Endothelial cell of umbilical vein (primary cell): ENCODE measurements around the gene ADAM33. TPM values are rescaled to one million over a fixed set of nuclear protein-coding genes. Genes with fewer than 3 reads are reported as not detected.

Source experiments
- BruUV-seq: library from RNA; stranded (reverse); fragments of 400-500 nt; replicated peaks from 2 replicates; lab custom pipeline; 2021; lab: Mats Ljungman, UMichigan
- CTCF ChIA-PET: fragments of 300-600, 350-600 bp; sonication (Branson Sonifier 250); formaldehyde crosslinking; loops from one replicate; lab custom pipeline; 2021; ENCODE audit warnings: antibody characterized with exemption, inconsistent platforms; lab: Charles Lee
- POLR2A ChIA-PET: fragments of 300-600, 350-600 bp; sonication (Branson Sonifier 250); formaldehyde crosslinking; loops from one replicate; lab custom pipeline; 2021; ENCODE audit warnings: antibody characterized with exemption, inconsistent platforms; lab: Charles Lee
- DNase-seq: peaks from one replicate; pipeline ENCODE4 v3.0.0-alpha.2; 2011; ENCODE audit warnings: low read depth, low spot score
- FAIRE-seq: peaks from 2 replicates; lab custom pipeline; 2011; peaks lifted over from hg19 to GRCh38; lab: Jason Lieb, UNC
- H2AFZ ChIP-seq: 2 replicates; pipeline ENCODE4 v1.6.0; 2012; ENCODE audit warnings: low read depth, low read length, control low read depth, inconsistent platforms
- H3K27ac ChIP-seq: 2 replicates; pipeline ENCODE4 v1.5.1; 2011; ENCODE audit warnings: low read depth, mild to moderate bottlenecking, control low read depth, low read length, moderate library complexity; ENCODE audit not compliant: insufficient read depth
- H3K27me3 ChIP-seq, 2 experiments: 2 replicates each; pipeline versions ENCODE4 v1.6.0 to v1.6.1; 2011; ENCODE audit warnings: low read length in 2 of 2, mixed read lengths in 1 of 2; ENCODE audit not compliant: control insufficient read depth in 2 of 2, insufficient read depth in 2 of 2
- H3K36me3 ChIP-seq, 2 experiments: 2 replicates in 1 of 2; 3 replicates in 1 of 2; pipeline ENCODE4 v1.5.1; 2011; ENCODE audit warnings: low read length in 2 of 2, mild to moderate bottlenecking in 1 of 2, moderate library complexity in 1 of 2; ENCODE audit not compliant: control insufficient read depth in 2 of 2, insufficient read depth in 2 of 2; ENCODE audit errors: extremely low read depth in 1 of 2
- H3K4me1 ChIP-seq: 3 replicates; pipeline ENCODE4 v1.5.1; 2011; ENCODE audit warnings: mild to moderate bottlenecking, low read length; ENCODE audit not compliant: control insufficient read depth, insufficient read depth; ENCODE audit errors: extremely low read depth
- H3K4me2 ChIP-seq: 2 replicates; pipeline ENCODE4 v1.6.1; 2011; ENCODE audit warnings: low read length, control low read depth, mixed read lengths; ENCODE audit not compliant: insufficient read depth
- H3K4me3 ChIP-seq, 3 experiments: fragments of 200-600 bp in 1 of 3; sonication (generic), shearing (Covaris generic) in 1 of 3; replicated peaks in 1 of 3; 2 replicates each; pipeline ENCODE4 v1.5.1; 2011 to 2016; ENCODE audit warnings: control low read depth in 3 of 3, low read length in 3 of 3, mild to moderate bottlenecking in 2 of 3, inconsistent platforms in 1 of 3, low read depth in 1 of 3, moderate library complexity in 1 of 3; ENCODE audit not compliant: insufficient read depth in 1 of 3
- H3K79me2 ChIP-seq: 2 replicates; pipeline ENCODE4 v1.6.0; 2012; ENCODE audit warnings: low read length, inconsistent platforms; ENCODE audit not compliant: control insufficient read depth, insufficient read depth
- H3K9ac ChIP-seq: replicated peaks from 2 replicates; pipeline ENCODE3; 2011; ENCODE audit warnings: low read length, control low read depth; ENCODE audit not compliant: insufficient read depth; ENCODE audit errors: extremely low read depth
- H3K9me1 ChIP-seq: replicated peaks from 3 replicates; pipeline ENCODE4 v1.6.0; 2011; ENCODE audit warnings: mild to moderate bottlenecking, low read length; ENCODE audit not compliant: control insufficient read depth, insufficient read depth; ENCODE audit errors: extremely low read depth
- H3K9me3 ChIP-seq: replicated peaks from 2 replicates; pipeline ENCODE4 v1.5.1; 2012; ENCODE audit warnings: low read length, inconsistent platforms; ENCODE audit not compliant: control insufficient read depth, insufficient read depth
- H4K20me1 ChIP-seq: replicated peaks from 2 replicates; pipeline ENCODE3; 2011; ENCODE audit warnings: mild to moderate bottlenecking, low read length; ENCODE audit not compliant: control insufficient read depth, insufficient read depth; ENCODE audit errors: extremely low read depth
- EZH2 ChIP-seq: IDR thresholded peaks from 2 replicates; pipeline ENCODE4 v1.6.1; 2012; ENCODE audit warnings: borderline replicate concordance, low read depth, mild to moderate bottlenecking, moderate library complexity, low read length, inconsistent platforms; ENCODE audit not compliant: severe bottlenecking
- FOS ChIP-seq: IDR thresholded peaks from 2 replicates; pipeline ENCODE4 v1.6.1; 2011; ENCODE audit warnings: mild to moderate bottlenecking, low read length, moderate library complexity, borderline replicate concordance; ENCODE audit not compliant: insufficient read depth
- GATA2 ChIP-seq: IDR thresholded peaks from 2 replicates; pipeline ENCODE4 v1.7.0; 2011; ENCODE audit warnings: low read depth, mild to moderate bottlenecking, moderate library complexity, mixed read lengths, low read length; ENCODE audit not compliant: insufficient read length, insufficient read depth
- JUN ChIP-seq: IDR thresholded peaks from 2 replicates; pipeline ENCODE4 v1.6.1; 2011; ENCODE audit warnings: borderline replicate concordance, low read depth; ENCODE audit not compliant: insufficient read length, insufficient read depth
- MYC ChIP-seq: IDR thresholded peaks from one replicate; pipeline ENCODE4 v1.6.1; 2011; ENCODE audit warnings: mild to moderate bottlenecking, low read depth, low read length
- POLR2A ChIP-seq: IDR thresholded peaks from 2 replicates; pipeline ENCODE4 v1.6.1; 2012; ENCODE audit warnings: low read depth, mild to moderate bottlenecking, control low read depth, low read length
- POLR2AphosphoS5 ChIP-seq: IDR thresholded peaks from 2 replicates; pipeline ENCODE4 v1.6.1; 2012; ENCODE audit warnings: low read depth, mild to moderate bottlenecking, control low read depth, low read length, moderate library complexity; ENCODE audit not compliant: insufficient read depth
- dilution Hi-C: fragments of 300-500 bp; cut with MboI; formaldehyde crosslinking; loops from one replicate; pipeline ENCODE4 v1.15.0; 2019; ENCODE audit warnings: low sequenced_read_pairs; ENCODE audit not compliant: extremely low pct_ligation_motif_present
- intact Hi-C: fragments of 100-400 bp; cut with micrococcal nuclease; formaldehyde crosslinking; loops from one replicate; pipeline ENCODE4 v1.10.0; 2022
- polyA plus RNA-seq, 4 experiments: library from polyadenylated mRNA; depleted of rRNA in 3 of 4; stranded (reverse) in 3 of 4; unstranded in 1 of 4; fragments of >200 nt; gene quantifications; 2 replicates each; pipeline versions ENCODE4 v1.2.1 to v1.2.3, GENCODE V29; 2011 to 2012; ENCODE audit warnings: missing spikeins in 1 of 4
- total RNA-seq: library from RNA; stranded (reverse); gene quantifications from 2 replicates; pipeline ENCODE4 v1.2.3, GENCODE V29; 2021
- TF ChIP-seq, protein P1 (sequence below), 2 donors: IDR thresholded peaks; 1 replicate in 1 of 2; 2 replicates in 1 of 2; pipeline ENCODE4 v1.5.1; 2011; ENCODE audit warnings: low read length in 2 of 2, mild to moderate bottlenecking in 2 of 2, moderate library complexity in 2 of 2, control low read depth in 1 of 2, inconsistent platforms in 1 of 2, low read depth in 1 of 2; ENCODE audit not compliant: insufficient read depth in 1 of 2; ENCODE audit errors: extremely low read depth in 1 of 2
- TF ChIP-seq, protein P2 (sequence below): IDR thresholded peaks from 2 replicates; pipeline ENCODE4 v1.6.1; 2011; ENCODE audit not compliant: insufficient read depth, insufficient read length

The ADAM33 gene
- total and polyA plus RNA-seq, 2 donors (not counting 3 experiments of a cell fraction or from before 2014, with no cell fraction given): 0.06 to 0.18 TPM

DNA sequence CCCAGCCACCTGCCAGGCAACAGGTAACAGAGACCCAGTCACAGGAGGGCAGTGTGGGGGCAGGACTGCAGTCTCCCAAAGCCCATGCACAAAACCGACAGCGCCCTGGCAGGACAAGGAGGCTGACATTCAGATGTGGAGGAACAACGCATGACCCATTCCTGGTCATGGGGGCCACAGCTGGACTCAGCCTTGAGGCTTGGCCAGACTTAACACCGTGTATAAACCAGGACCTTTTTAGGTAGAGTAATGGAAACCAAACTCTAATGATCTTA is 26.7 kb downstream of the ADAM33 start:
- no peaks in the 10 kb centered on the region for H3K9me1 ChIP-seq
- FAIRE-seq: no peak
- H4K20me1 ChIP-seq: no peaks in the 10 kb centered on the region
- intact Hi-C loops (no loop called here), dilution Hi-C loops (no loop called here)
- ChIA-PET POLR2A (no interaction called here), CTCF (interaction anchor here (2.0 kb wide), 1 partner anchor 21 kb away, joined by 6 read pairs; no protein-coding TSS in a partner anchor)
- no peak for DNase-seq
- peaks cover 7 to 11% of the 10 kb centered on the region in 2 experiments for H3K27me3 ChIP-seq
- no peaks in the 10 kb centered on the region for H3K36me3 ChIP-seq
- no peak overlapping the region for H3K4me2 ChIP-seq
- TF ChIP-seq GATA2 (no peak), EZH2 (no peak), FOS (no peak), JUN (no peak), POLR2A (no peak), MYC (no peak), POLR2AphosphoS5 (no peak)
- TF ChIP-seq, protein P1, sequence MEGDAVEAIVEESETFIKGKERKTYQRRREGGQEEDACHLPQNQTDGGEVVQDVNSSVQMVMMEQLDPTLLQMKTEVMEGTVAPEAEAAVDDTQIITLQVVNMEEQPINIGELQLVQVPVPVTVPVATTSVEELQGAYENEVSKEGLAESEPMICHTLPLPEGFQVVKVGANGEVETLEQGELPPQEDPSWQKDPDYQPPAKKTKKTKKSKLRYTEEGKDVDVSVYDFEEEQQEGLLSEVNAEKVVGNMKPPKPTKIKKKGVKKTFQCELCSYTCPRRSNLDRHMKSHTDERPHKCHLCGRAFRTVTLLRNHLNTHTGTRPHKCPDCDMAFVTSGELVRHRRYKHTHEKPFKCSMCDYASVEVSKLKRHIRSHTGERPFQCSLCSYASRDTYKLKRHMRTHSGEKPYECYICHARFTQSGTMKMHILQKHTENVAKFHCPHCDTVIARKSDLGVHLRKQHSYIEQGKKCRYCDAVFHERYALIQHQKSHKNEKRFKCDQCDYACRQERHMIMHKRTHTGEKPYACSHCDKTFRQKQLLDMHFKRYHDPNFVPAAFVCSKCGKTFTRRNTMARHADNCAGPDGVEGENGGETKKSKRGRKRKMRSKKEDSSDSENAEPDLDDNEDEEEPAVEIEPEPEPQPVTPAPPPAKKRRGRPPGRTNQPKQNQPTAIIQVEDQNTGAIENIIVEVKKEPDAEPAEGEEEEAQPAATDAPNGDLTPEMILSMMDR (IDR thresholded peaks at IDR 0.05; ENCODE audit: extremely low read depth in 1 of 2, insufficient read depth in 1 of 2, low read depth in 1 of 2, low read length in 2 of 2): no peak
- TF ChIP-seq, protein P2, sequence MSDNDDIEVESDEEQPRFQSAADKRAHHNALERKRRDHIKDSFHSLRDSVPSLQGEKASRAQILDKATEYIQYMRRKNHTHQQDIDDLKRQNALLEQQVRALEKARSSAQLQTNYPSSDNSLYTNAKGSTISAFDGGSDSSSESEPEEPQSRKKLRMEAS: no peak
- no peak overlapping the region for H3K9ac ChIP-seq
- H2AFZ ChIP-seq: no peak overlapping the region
- BruUV-seq: no TSS peak
- no peak overlapping the region for H3K27ac ChIP-seq
- no peak overlapping the region for H3K4me3 ChIP-seq
- H3K79me2 ChIP-seq: no peaks in the 10 kb centered on the region
- H3K9me3 ChIP-seq: no peaks in the 10 kb centered on the region
- no peaks in the 10 kb centered on the region for H3K4me1 ChIP-seq
